Endothelial cell of hepatic sinusoid (primary cell): ENCODE results near the gene ZNF574.
"Not testable (repeated sequence)": the region's sequence is repeated elsewhere in the genome, so short reads cannot be mapped to it uniquely, and the experiment has no call there.

Source experiments
- in situ Hi-C: cut with HindIII; loops from 2 replicates; pipeline ENCODE4 v1.10.0; 2017; ENCODE audit warnings: low sequenced_read_pairs

The ZNF574 gene

DNA sequence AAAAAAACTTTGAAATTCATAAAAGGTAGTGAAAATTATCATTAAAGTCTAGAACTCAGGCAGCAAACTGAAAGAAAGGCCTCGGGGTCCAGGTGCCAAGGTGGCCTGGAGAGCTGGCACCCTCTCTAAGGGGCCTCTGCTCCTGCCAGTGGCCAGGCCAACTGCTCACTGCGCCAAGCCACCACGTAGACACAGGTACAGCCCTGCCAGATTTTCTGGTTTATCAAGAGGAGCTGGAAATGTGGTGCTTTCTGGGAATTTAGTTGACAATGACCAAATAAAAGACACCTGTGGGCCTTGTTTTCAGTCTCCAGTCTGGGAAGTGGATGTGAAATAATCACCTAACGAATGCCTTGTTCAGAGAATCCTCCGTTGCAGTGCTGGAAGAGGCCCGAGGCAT lies 22.8 kb downstream of the ZNF574 start:
- in situ Hi-C loops, result no loop called here

DNA sequence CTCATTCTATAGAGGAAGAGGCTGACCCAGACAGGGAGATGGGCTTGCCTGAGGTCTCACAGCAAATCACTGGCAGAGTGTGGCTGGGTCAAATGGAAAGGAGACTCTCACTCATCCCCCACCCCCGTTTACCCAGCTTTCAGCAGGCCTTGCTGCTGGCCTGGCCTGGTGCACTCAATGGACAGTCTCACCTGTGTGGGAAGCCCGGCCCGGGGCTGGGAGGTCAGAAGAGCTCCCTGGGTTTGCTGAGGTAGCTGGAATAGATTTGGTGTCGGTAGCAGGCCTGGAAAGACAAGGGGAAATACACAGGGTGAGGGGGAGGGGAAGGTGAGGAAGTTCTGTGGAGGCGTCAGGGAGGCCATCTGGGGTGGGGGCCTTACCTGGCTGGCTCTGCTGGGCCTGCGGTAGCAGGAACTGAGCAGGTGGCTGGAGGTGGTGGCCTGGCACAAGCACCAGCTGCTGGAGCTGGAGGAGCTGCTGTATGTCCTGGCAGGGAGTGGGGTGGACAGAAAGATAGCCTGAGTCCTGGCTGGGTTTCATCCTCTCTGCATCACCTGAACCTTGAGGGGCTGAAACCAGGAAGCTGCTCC lies 23.5 kb downstream of the ZNF574 start:
- in situ Hi-C loops, result no loop called here

DNA sequence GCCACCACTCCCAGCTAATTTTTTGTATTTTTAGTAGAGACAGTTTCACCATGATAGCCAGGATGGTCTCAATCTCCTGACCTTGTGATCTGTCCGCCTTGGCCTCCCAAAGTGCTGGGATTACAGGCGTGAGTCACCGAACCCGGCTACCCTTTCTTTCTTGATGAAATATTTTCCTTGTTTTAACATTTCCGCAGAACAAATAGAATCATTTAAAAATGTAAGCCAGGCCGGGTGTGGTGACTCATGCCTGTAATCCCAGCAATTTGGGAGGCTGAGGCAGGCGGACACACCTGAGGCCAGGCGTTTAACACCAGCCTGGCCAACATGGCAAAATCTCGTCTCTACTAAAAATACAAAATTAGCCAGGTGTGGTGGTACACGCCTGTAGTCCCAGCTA lies 24.3 kb downstream of the ZNF574 start:
- in situ Hi-C loops, result not testable (repeated sequence)

DNA sequence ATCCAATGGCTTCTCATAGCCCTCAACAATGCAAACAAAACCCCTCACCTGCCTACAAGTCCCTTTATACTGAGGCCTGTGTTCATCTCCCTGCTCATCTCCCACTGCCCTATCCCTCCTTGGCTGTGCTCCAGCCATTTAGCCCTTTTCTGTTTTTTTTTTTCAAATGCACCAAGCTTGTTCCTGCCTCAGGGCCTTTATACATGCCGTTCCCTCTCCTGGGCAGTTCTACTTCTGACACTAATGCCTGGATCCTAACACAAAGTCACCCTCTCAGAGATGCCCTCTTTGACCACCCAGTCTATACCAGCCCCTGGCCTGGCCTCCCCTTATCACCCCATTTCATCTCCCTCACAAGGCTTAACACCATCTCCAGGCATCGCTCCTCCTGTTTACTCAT lies 26.9 kb downstream of the ZNF574 start:
- in situ Hi-C loops, result no loop called here

DNA sequence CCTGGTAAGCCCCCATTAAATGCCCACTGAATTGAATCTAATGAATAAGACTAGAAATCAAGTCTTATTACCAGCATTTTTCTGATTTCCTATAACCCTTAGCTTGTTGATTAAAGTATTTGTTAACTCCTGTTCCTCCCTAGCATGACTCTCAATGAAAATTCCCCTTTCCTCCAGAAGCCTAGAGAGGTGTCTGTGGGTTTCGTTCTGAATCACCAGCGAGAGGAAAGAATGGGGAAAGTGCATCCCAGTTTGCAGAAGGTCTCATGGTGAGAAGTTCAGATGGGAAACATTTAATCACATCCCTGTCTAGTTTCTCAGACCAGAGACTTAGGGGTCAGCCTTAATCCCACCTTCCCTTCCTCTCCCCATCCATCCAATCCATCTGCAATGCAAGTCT lies 29.4 kb downstream of the ZNF574 start:
- in situ Hi-C loops, result no loop called here

DNA sequence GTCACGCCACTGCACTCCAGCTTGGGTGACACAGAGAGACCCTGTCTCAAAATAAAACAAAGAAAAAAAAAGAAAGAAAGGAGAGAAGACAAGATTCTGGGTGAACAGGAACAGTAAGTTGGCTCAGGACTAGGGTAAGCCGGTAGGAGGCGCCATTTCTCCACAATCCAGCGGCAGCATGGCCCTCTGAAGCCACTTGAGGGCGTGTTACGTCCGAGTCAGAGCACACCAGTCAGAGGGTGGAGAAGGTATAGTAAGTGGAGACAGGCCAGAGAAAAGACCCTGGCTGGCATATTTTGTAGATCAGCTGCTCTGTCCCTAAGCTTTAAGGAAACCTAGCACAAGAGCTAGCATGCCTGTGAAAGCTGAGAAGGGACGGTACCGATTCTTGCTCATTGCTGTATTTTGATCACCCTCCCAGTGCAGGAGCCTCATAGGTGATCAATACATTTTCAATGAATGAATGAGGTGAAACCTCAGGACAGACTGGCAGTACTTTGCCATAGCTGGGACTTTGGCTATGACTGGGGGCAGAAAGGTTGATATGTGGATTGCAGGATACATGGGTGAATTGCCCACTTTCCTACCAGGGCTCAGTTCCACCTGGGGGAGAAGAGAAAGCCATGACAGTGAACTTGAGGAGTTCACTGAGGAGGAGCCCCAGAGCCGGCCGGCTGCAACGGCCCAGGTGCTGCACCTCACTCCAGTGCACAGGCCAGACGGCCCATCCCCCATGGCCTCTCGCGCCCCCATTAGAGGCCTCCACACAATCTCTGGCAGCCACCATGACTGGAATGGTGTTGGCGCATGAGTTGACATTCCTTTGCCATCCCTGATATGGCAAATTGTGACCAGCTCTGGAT lies 32.8 kb downstream of the ZNF574 start:
- in situ Hi-C loops, result no loop called here

DNA sequence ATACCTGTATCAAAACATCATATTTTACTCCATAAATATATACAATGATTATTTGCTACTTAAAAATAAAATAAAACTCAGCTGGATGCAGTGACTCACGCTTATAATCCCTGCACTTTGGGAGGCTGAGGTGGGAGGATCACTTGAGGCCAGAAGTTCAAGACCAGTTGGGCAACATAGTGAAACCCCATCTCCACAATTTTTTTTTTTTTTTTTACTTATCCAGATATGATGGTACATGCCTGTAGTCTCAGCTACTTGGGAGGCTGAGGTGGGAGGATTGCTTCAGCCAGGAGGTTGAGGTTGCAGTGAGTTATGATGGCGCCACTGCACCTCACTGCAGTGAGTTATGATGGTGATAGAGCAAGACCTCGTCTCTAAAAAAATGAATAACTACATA lies 33.9 kb downstream of the ZNF574 start:
- in situ Hi-C loops, result no loop called here

DNA sequence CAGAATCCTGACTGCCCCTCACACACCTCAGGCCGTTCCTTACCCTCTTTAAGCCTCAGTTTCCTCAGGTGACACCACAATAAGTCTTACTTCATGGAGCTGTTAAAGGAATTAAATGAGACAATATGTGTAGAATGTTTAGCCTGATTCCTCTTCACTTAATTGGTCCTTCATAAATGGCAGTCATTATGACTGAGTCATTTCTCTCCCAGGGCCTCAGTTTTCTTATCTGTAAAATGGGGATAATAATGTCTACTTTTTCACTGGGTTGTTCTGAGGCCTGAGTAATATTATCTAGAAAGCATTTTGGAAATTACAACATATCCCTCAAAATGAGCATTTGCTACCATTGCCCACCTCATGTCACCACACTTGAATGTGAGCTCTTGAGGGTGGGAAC lies 34.7 kb downstream of the ZNF574 start:
- in situ Hi-C loops, result no loop called here

DNA sequence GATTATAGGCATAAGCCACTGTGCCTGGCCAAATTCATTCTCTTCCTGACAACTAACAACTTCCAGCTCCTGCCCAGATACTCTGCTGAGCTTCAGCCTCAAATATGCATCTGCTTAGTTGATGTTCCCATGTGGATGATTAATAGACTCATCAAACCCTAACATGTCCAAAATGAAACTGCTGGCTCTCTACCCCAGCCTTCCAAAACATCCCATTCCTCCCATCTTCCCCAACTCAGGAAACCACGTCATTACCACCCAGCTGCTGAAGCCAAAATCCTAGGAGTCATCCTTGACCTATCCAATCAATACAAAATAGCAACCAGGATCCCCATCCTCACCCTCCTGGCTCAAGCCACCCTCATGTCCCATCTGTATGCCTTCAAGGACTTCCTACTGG lies 35.4 kb downstream of the ZNF574 start:
- in situ Hi-C loops, result no loop called here

DNA sequence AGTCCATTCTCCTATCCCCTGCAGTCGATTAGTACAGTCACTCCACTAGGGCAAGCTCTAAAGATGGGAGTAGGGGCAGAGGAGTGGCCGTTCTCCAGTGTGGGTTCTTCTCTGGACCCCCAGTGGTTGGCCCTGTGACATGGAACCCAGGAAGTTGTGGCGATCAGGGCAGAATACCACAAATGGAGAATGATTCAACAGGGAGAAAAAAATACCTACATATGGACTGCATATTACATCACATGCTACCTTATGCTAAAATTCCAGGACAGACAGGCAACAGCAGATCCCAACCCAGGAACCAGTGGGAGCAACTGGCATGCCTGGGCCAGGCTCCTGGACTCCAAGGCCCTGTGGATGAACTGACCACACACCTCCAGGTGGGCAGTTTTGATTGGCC lies 35.8 kb downstream of the ZNF574 start:
- in situ Hi-C loops, result no loop called here

DNA sequence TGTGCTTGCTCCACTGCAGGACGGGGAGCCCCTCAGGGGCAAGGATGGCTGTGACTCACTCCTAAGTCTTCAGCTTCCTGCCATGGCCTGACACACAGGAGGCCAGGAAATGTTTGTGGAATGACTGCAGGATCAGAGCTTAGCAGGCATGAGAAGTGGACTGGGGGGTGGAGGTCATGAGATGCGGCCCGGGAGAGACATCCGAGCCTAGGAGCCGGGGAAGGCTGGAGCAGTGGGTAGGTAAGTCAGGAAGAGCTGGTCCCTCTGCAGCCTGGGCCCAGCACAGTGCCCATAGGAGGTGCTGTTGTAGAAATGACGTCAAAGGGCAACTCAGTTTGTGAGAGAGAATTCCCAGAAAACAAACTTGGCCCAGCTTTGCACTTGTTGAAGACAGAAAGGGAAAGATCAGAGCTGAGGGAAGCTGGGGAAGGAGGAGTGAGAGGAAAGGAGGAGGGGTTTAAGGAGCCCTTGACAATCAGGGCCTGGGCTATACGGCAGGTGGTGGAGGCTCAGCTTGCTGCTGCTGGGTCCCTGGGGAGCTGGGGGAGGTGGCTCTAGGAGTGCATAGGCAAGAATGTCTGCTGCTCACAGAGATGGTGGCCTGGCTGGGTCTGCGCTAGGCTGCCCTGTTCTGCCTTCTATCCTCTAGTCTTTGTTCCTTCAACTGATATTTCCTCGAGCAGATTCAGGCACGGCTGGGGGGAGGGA lies 37.8 kb downstream of the ZNF574 start:
- in situ Hi-C loops, result no loop called here

DNA sequence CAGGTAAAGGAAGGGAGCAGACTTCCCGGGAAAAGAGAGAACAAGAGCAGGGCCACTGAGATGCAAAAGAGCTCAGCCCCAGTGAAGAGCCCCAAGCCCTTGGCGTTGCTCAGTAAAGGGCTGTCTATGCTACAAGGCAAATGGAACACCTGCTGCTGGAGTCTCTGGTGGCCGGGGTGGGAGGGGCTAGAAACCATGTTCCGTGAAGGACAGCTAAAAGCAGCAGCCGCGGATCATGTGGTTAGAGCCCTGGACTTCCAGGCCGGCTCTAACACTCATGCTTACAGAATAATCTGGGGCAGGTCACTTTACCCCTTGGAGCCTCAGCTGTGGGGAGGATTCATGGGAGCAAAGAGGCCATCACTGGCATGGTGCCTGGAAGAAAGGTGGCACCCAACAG lies 38.4 kb downstream of the ZNF574 start:
- in situ Hi-C loops, result no loop called here

DNA sequence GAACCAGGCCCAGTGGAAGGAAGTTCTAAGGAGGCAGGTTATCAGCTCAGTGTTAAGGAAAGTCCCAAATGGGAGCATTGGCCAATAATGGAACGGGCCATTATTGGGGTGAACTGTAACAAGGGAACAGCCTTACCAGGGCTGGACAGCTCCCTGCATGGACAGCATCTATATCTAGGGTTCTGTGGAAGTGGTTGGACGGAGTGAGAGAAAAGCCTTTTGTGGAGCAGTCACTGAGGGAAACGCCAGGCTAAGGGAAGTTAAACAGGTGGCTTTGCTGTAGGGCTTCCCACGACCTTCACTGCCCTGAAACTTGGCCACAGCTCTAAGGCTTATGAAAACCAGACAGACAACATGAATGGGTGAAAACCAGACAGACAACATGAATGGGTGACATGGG lies 39.3 kb downstream of the ZNF574 start:
- in situ Hi-C loops, result no loop called here

DNA sequence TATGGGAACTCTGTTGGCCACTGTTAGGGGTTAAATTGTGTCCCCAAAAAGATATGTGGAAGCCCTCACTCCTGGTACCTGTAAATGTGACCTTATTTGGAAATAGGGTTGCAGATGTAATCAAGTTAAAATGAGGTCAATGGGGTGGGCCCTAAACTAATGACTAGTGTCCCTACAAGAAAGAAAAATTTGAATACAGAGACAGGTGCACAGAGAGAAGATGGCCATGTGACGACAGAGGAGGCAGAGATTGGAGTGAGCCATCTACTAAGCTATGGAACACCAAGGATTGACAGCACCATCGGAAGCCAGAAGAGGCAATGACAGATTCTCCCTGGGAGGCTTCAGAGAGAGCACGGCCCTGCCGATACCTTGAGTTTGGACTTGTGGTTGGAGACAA lies 39.7 kb downstream of the ZNF574 start:
- in situ Hi-C loops, result no loop called here

DNA sequence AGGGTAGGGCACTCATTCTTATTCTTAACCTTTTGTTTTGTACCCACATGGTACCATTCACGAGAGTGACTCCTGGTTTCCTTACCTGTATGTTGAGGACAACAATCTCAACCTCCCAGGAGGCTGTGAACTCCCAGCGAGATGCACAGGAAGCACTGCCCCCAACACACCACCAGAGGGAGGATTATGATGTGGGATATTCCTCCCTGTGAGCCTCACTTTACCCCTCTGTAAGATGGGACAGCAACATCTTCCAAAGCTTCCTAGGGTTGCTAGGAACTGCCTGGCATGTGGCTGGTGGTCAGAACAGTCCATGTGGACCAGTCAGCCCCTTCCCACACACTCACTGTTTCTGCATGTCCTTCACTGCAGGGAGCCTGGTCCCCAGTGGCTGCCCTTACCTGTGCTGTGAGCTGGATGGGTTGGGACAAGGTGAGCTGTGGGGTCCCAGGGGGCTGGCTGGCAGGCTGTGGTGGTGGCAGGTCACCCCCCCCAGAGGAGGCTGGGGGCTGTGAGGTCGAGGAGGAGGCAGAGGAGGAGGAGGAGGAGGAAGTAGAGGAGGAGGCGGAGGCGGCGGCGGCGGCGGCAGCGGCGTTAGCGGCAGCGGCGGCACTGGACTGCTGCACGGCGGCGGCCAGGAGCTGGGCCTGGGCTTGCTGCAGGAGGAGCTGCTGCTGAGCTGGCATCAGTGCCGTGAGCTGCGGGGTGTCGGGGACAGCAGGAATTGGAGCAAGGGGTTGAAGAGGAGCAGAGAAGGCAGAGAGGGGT lies 40.5 kb downstream of the ZNF574 start:
- in situ Hi-C loops, result no loop called here

DNA sequence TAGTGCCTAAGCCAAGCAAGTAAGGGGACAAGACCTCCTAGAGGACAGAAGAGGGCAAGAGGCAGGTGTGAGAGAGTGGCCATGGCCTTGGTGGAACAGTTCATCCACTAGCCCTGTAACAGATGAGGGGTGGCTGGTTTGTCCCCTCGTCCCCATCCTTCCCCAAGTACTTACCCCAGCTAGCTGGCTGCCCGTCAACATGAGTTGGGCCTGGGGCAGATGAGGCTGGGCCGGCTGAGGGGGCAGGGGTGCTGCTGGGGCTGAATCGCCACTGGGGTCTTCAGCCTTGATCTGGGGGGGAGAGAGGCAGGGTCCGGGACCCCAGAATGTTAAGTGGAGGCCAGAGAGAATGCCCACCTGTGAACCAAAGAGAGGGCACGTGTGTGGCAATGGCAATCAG lies 41.1 kb downstream of the ZNF574 start:
- in situ Hi-C loops, result no loop called here

DNA sequence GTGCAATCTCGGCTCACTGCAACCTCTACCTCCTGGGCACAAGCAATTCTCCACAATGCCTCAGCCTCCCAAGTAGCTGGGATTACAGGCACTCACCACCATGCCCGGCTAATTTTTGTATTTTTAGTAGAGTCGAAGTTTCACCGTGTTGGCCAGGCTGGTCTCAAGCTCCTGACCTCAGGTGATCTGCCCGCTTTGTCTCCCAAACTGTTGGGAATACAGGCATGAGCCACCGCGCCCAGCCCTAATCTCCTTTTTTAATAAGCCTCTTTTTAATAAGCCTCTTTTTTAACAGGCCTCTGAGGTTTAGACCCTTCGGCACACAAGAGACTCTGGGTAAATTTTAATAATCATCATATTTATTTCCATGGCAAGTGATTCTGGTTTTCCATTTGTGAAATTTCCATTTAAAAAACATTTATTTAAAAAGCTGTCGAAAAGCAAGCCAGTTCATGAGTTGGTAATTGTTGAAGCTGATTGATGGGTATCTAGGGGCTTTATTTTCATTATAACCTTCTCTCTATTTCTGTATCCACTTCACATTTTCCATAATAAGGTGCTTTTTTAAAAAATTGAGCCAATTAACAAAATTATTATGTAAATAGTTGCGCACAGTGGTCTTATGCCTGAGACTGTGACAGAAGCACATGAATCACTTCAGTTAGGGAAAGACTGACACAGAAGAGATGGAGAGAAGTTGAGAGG lies 44.5 kb downstream of the ZNF574 start:
- in situ Hi-C loops, result no loop called here

DNA sequence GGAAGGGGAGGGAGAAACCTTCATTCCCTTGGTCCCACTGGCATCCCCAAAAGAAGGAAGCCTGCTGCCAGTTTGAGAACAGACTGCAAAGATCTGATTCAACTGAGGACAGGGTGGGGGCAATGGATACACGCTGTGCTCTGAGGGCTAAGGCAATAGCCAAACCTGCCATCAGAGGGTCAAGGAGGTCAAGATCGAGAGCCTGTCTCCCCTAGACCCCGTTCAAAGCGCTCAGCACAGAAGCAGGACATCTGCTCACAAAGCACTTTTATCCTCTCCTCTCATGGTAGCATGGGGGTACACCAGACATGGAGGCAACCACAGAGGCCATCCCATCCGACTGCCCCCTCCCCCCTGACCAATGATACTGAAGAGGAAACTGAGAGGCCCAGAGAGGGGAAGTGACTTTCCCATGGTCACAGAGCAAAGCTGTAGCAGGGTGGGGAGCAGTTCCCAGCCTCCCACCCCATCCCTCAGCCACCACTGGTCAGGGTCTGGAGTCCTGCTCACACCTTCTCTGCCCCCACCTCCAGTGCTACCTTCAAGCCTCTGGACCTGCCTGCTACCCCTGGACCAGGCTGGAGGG lies 45.2 kb downstream of the ZNF574 start:
- in situ Hi-C loops, result no loop called here

DNA sequence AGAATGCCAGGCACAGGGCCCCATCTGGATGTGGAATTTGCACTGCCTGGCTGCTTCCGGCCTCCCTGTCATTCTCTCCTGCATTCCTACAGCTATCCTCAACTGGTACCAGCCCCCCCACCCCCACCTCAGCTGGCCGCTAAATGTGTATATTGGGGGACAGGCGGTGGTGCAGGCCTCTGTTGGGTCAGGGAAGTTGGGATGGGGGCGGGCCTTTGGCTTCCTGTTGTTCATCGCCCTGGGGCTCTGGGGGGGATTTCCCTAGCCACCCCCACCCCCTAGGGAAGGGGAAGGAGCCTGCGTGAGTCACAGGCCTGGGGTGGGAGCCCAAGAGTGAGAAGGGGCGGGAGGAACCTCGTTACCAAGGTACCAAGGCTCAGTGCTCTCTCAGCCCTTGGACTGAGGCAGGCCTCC lies 45.7 kb downstream of the ZNF574 start:
- in situ Hi-C loops, result no loop called here
